HG03280 (cell line): ENCODE results near the gene RSPO3.
"Not testable (repeated sequence)": the region's sequence is repeated elsewhere in the genome, so short reads cannot be mapped to it uniquely, and the experiment has no call there.

Experiments used
- ATAC-seq: cut with Tn5 transposase; IDR thresholded peaks from one replicate; pipeline ENCODE4 v1.9.1; 2021; ENCODE audit warnings: mild to moderate bottlenecking, moderate library complexity; ENCODE audit not compliant: unreplicated experiment

RSPO3 gene

GRCh38 chr6:127118298-127119101 lies at the start of gene RSPO3:
Gene RSPO3 (plus strand): TSS chr6:127118671. CDS start chr6:127119193, 522 bp downstream.
- no peak for ATAC-seq

- peak; percentile 75 for ATAC-seq
Measured at GRCh38 chr6:127069659-127070279, 48.7 kb upstream of the RSPO3 start.

GRCh38 chr6:127073222-127073621 lies 45.2 kb upstream of the RSPO3 start:
- peak; percentile 52 for ATAC-seq

GRCh38 chr6:127076466-127076865 lies 42.0 kb upstream of the RSPO3 start:
- no peak for ATAC-seq

- ATAC-seq = no peak
Measured at GRCh38 chr6:127077886-127078285, 40.6 kb upstream of the RSPO3 start.

- ATAC-seq = no peak
Measured at GRCh38 chr6:127078669-127079068, 39.8 kb upstream of the RSPO3 start.

GRCh38 chr6:127079681-127080080 lies 38.8 kb upstream of the RSPO3 start:
- no peak for ATAC-seq

- ATAC-seq = no peak
Measured at GRCh38 chr6:127080081-127080480, 38.4 kb upstream of the RSPO3 start.

- ATAC-seq = no peak
Measured at GRCh38 chr6:127083231-127083962, 35.1 kb upstream of the RSPO3 start.

- ATAC-seq = no peak
Measured at GRCh38 chr6:127083963-127084310, 34.5 kb upstream of the RSPO3 start.

GRCh38 chr6:127085181-127085580 lies 33.3 kb upstream of the RSPO3 start:
- ATAC-seq = no peak

- no peak for ATAC-seq
Measured at GRCh38 chr6:127090051-127090450, 28.4 kb upstream of the RSPO3 start.

GRCh38 chr6:127092466-127092865 lies 26.0 kb upstream of the RSPO3 start:
- no peak for ATAC-seq

GRCh38 chr6:127094791-127095190 lies 23.7 kb upstream of the RSPO3 start:
- no peak for ATAC-seq

- no peak for ATAC-seq
Measured at GRCh38 chr6:127096167-127096566, 22.3 kb upstream of the RSPO3 start.

GRCh38 chr6:127097442-127097841 lies 21.0 kb upstream of the RSPO3 start:
- not testable (repeated sequence) for ATAC-seq

- no peak for ATAC-seq
Measured at GRCh38 chr6:127100510-127101140, 17.8 kb upstream of the RSPO3 start.

GRCh38 chr6:127102299-127102698 lies 16.2 kb upstream of the RSPO3 start:
- no peak for ATAC-seq

GRCh38 chr6:127102859-127103258 lies 15.6 kb upstream of the RSPO3 start:
- no peak for ATAC-seq

- no peak for ATAC-seq
Measured at GRCh38 chr6:127103482-127103881, 15.0 kb upstream of the RSPO3 start.

GRCh38 chr6:127107916-127108315 lies 10.6 kb upstream of the RSPO3 start:
- ATAC-seq = no peak
